ENCODE measurements around the gene FKBP5. TPM values are rescaled to one million over a fixed set of nuclear protein-coding genes. Genes with fewer than 3 reads are reported as not detected.
A peak's percentile ranks its signal among the peaks of the same experiment; 100 is the strongest.

The FKBP5 gene
- total and polyA plus RNA-seq, 10 donors, result 23.8 to 368 (median 148) TPM

DNA sequence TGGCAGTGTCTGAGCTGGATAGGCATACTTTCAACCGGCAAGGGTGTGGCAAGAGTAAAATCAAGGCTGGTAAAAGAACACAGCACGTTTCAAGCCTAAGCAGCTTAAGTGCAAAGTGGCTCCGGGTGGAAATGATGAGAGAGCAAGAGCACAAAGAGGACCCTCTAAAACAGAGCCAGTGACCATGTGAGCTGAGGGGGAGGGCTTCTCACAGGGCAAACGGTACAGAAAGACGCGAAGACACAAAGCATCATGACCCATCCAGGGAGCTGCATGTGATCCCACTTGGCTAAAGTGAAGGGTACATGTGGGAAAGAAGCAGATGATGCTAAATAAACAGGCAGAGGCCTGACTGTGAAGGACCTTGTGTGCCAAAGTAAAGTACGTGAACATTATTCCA lies 25.7 kb downstream of the FKBP5 start:
- peaks cover 0 to 65% (median 0%) of the 10 kb centered on the region in 6 donors for H3K36me3 ChIP-seq
- DNase-seq, result no peak
- TF ChIP-seq POLR2AphosphoS5 (IDR thresholded peaks at IDR 0.05) (peak in 1 of 3 donors; percentile 43), CTCF (IDR thresholded peaks at IDR 0.05 in 8 of 11, conservative IDR thresholded peaks at IDR 0.05 in 3 of 11) (no peak), POLR2A (IDR thresholded peaks at IDR 0.05) (no peak)
- H3K9me3 ChIP-seq, result no peaks in the 10 kb centered on the region
- H3K27me3 ChIP-seq (replicated peaks in 1 of 7), result no peaks in the 10 kb centered on the region
- WGBS, 5 donors, result 69 to 75% (median 72%) methylated on average over 7 of the region's 7 CpGs
- H3K27ac ChIP-seq, result peak overlapping the region in 7 of 8 donors; percentile 7 to 61 (median 26)
- H3K4me1 ChIP-seq, result peaks cover 35 to 99% (median 65%) of the 10 kb centered on the region in 6 donors
- peak overlapping the region in 2 of 8 donors; percentile 3 to 13 for H3K4me3 ChIP-seq
- intact Hi-C loops (cut with DNase I; ENCODE audit: low total_unique reads), result no loop called here

DNA sequence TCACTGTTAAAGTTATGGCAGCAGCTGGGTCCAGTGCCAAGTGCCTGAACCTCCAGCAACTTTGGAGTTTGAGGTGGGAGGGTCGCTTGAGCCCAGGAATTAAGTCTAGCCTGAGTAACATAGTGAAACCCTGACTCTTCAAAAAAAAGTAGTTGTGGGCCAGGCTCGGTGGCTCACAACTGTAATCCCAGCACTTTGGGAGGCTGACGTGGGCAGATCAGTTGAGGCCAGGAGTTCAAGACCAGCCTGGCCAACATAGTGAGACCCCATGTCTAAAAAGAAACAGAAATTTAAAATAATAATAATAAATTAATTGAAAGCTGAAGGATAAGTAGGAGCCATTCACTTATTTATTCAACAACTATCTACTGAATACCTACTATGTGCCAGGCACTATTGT lies 33.8 kb downstream of the FKBP5 start:
- Histone ChIP-seq H3K4me1 (peaks cover 0 to 91% (median 14%) of the 10 kb centered on the region in 6 donors), H3K9me3 (peaks cover 0 to 9% (median 0%) of the 10 kb centered on the region in 8 donors), H3K27ac (no peak overlapping the region), H3K4me3 (no peak overlapping the region), H3K36me3 (peaks cover 0 to 90% (median 0%) of the 10 kb centered on the region in 6 donors), H3K27me3 (replicated peaks in 1 of 7) (no peaks in the 10 kb centered on the region)
- 88 to 99% (median 97%) methylated on average over 3 of the region's 3 CpGs for WGBS, 5 donors
- intact Hi-C loops (cut with DNase I; ENCODE audit: low total_unique reads), result no loop called here
- TF ChIP-seq CTCF (IDR thresholded peaks at IDR 0.05 in 8 of 11, conservative IDR thresholded peaks at IDR 0.05 in 3 of 11) (no peak), POLR2A (IDR thresholded peaks at IDR 0.05) (no peak), POLR2AphosphoS5 (IDR thresholded peaks at IDR 0.05) (no peak)
- no peak for DNase-seq

GRCh38 chr6:35651244-35651643 lies 37.5 kb downstream of the FKBP5 start:
- TF ChIP-seq CTCF (IDR thresholded peaks at IDR 0.05 in 8 of 11, conservative IDR thresholded peaks at IDR 0.05 in 3 of 11) (no peak), POLR2AphosphoS5 (IDR thresholded peaks at IDR 0.05) (no peak), POLR2A (IDR thresholded peaks at IDR 0.05) (no peak)
- intact Hi-C loops (cut with DNase I; ENCODE audit: low total_unique reads), result no loop called here
- Histone ChIP-seq H3K27ac (no peak overlapping the region), H3K4me3 (no peak overlapping the region), H3K4me1 (peaks cover 0 to 92% (median 22%) of the 10 kb centered on the region in 6 donors), H3K9me3 (peaks cover 0 to 9% (median 0%) of the 10 kb centered on the region in 8 donors), H3K27me3 (replicated peaks in 1 of 7) (no peaks in the 10 kb centered on the region), H3K36me3 (peaks cover 0 to 96% (median 0%) of the 10 kb centered on the region in 6 donors)
- no peak for DNase-seq
- 83 to 97% (median 88%) methylated on average over 3 of the region's 3 CpGs for WGBS, 5 donors

GRCh38 chr6:35650015-35650414 lies 38.7 kb downstream of the FKBP5 start:
- peaks cover 0 to 98% (median 5%) of the 10 kb centered on the region in 6 donors for H3K36me3 ChIP-seq
- H3K27me3 ChIP-seq (replicated peaks in 1 of 7), result no peaks in the 10 kb centered on the region
- H3K4me1 ChIP-seq, result peaks cover 0 to 92% (median 22%) of the 10 kb centered on the region in 6 donors
- no peak for DNase-seq
- intact Hi-C loops (cut with DNase I; ENCODE audit: low total_unique reads), result no loop called here
- WGBS, 5 donors, result 93 to 97% (median 95%) methylated on average over 4 of the region's 4 CpGs
- no peak overlapping the region for H3K4me3 ChIP-seq
- peaks cover 0 to 9% (median 0%) of the 10 kb centered on the region in 8 donors for H3K9me3 ChIP-seq
- TF ChIP-seq POLR2A (IDR thresholded peaks at IDR 0.05) (no peak), POLR2AphosphoS5 (IDR thresholded peaks at IDR 0.05) (no peak), CTCF (IDR thresholded peaks at IDR 0.05 in 8 of 11, conservative IDR thresholded peaks at IDR 0.05 in 3 of 11) (no peak)
- H3K27ac ChIP-seq, result no peak overlapping the region

Data from spleen (tissue), 11 donors.